ENCODE measurements around the gene EEIG1. TPM values are rescaled to one million over a fixed set of nuclear protein-coding genes. Genes with fewer than 3 reads are reported as not detected.
"Not testable (repeated sequence)": the region's sequence is repeated elsewhere in the genome, so short reads cannot be mapped to it uniquely, and the experiment has no call there.

The EEIG1 gene
- total RNA-seq, 1 donor from 2014 or later = 41.4 TPM

GRCh38 chr9:128025736-128026135 lies 44.9 kb upstream of the EEIG1 start:
- DNase-seq (ENCODE audit: extremely low spot score, unreplicated experiment) = no peak
- H3K4me1 Mint-ChIP-seq (ENCODE audit: unreplicated experiment) = peaks cover 35% of the 10 kb centered on the region
- H3K9me3 Mint-ChIP-seq (ENCODE audit: unreplicated experiment) = no peaks in the 10 kb centered on the region
- no peak overlapping the region for H3K4me3 Mint-ChIP-seq (ENCODE audit: unreplicated experiment)
- no peaks in the 10 kb centered on the region for H3K27me3 Mint-ChIP-seq (ENCODE audit: unreplicated experiment)
- no peak overlapping the region for H3K27ac Mint-ChIP-seq (ENCODE audit: unreplicated experiment)
- TF ChIP-seq CTCF (IDR thresholded peaks at IDR 0.05) = no peak
- no peaks in the 10 kb centered on the region for H3K36me3 Mint-ChIP-seq (ENCODE audit: unreplicated experiment)

- Mint-ChIP-seq H3K36me3 (ENCODE audit: unreplicated experiment) (no peaks in the 10 kb centered on the region), H3K27me3 (ENCODE audit: unreplicated experiment) (no peaks in the 10 kb centered on the region), H3K27ac (ENCODE audit: unreplicated experiment) (no peak overlapping the region), H3K4me1 (ENCODE audit: unreplicated experiment) (peaks cover 35% of the 10 kb centered on the region), H3K9me3 (ENCODE audit: unreplicated experiment) (no peaks in the 10 kb centered on the region), H3K4me3 (ENCODE audit: unreplicated experiment) (no peak overlapping the region)
- DNase-seq (ENCODE audit: extremely low spot score, unreplicated experiment) = no peak
- TF ChIP-seq CTCF (IDR thresholded peaks at IDR 0.05) = no peak
Observed at GRCh38 chr9:128024761-128025308, 44.0 kb upstream of the EEIG1 start.

- not testable (repeated sequence) for H3K27me3 Mint-ChIP-seq (ENCODE audit: unreplicated experiment); H3K9me3 Mint-ChIP-seq (ENCODE audit: unreplicated experiment); H3K27ac Mint-ChIP-seq (ENCODE audit: unreplicated experiment); H3K4me3 Mint-ChIP-seq (ENCODE audit: unreplicated experiment); H3K36me3 Mint-ChIP-seq (ENCODE audit: unreplicated experiment); DNase-seq (ENCODE audit: extremely low spot score, unreplicated experiment)
- H3K4me1 Mint-ChIP-seq (ENCODE audit: unreplicated experiment) = peaks cover 30% of the 10 kb centered on the region
Observed at GRCh38 chr9:128023671-128024070, 42.9 kb upstream of the EEIG1 start.

GRCh38 chr9:128022886-128023285 lies 42.1 kb upstream of the EEIG1 start:
- Mint-ChIP-seq H3K9me3 (ENCODE audit: unreplicated experiment) (no peaks in the 10 kb centered on the region), H3K27me3 (ENCODE audit: unreplicated experiment) (no peaks in the 10 kb centered on the region), H3K4me3 (ENCODE audit: unreplicated experiment) (no peak overlapping the region), H3K36me3 (ENCODE audit: unreplicated experiment) (no peaks in the 10 kb centered on the region), H3K4me1 (ENCODE audit: unreplicated experiment) (peaks cover 25% of the 10 kb centered on the region), H3K27ac (ENCODE audit: unreplicated experiment) (no peak overlapping the region)
- no peak for DNase-seq (ENCODE audit: extremely low spot score, unreplicated experiment)
- TF ChIP-seq CTCF (IDR thresholded peaks at IDR 0.05) = no peak

- no peak for TF ChIP-seq CTCF (IDR thresholded peaks at IDR 0.05)
- no peak for DNase-seq (ENCODE audit: extremely low spot score, unreplicated experiment)
Observed at GRCh38 chr9:128021098-128021497, 40.3 kb upstream of the EEIG1 start.

GRCh38 chr9:128020692-128021091 lies 39.9 kb upstream of the EEIG1 start:
- peaks cover 14% of the 10 kb centered on the region for H3K4me1 Mint-ChIP-seq (ENCODE audit: unreplicated experiment)
- DNase-seq (ENCODE audit: extremely low spot score, unreplicated experiment) = no peak
- H3K27me3 Mint-ChIP-seq (ENCODE audit: unreplicated experiment) = no peaks in the 10 kb centered on the region
- no peak for TF ChIP-seq CTCF (IDR thresholded peaks at IDR 0.05)
- H3K27ac Mint-ChIP-seq (ENCODE audit: unreplicated experiment) = no peak overlapping the region
- H3K9me3 Mint-ChIP-seq (ENCODE audit: unreplicated experiment) = no peaks in the 10 kb centered on the region
- no peaks in the 10 kb centered on the region for H3K36me3 Mint-ChIP-seq (ENCODE audit: unreplicated experiment)
- no peak overlapping the region for H3K4me3 Mint-ChIP-seq (ENCODE audit: unreplicated experiment)

More at GRCh38 chr9:128021098-128021497, 40.3 kb upstream of the EEIG1 start:
- no peaks in the 10 kb centered on the region for H3K36me3 Mint-ChIP-seq (ENCODE audit: unreplicated experiment)
- no peaks in the 10 kb centered on the region for H3K27me3 Mint-ChIP-seq (ENCODE audit: unreplicated experiment)
- H3K4me1 Mint-ChIP-seq (ENCODE audit: unreplicated experiment) = peaks cover 12% of the 10 kb centered on the region
- no peaks in the 10 kb centered on the region for H3K9me3 Mint-ChIP-seq (ENCODE audit: unreplicated experiment)
- no peak overlapping the region for H3K4me3 Mint-ChIP-seq (ENCODE audit: unreplicated experiment)
- H3K27ac Mint-ChIP-seq (ENCODE audit: unreplicated experiment) = no peak overlapping the region
